B cell (primary cell): Measurements from ENCODE around the gene DDX24. TPM values are rescaled to one million over a fixed set of nuclear protein-coding genes. Genes with fewer than 3 reads are reported as not detected.

Experiments used
- ATAC-seq: fragments of 200-7000 bp; cut with Tn5 transposase; one replicate; pipeline ENCODE4 v1.10.0; 2021; ENCODE audit warnings: low read depth, mild to moderate bottlenecking, moderate number of reproducible peaks, moderate library complexity
- CTCF ChIA-PET: fragments of 350-600 bp; sonication (Branson Sonifier 250); formaldehyde crosslinking; loops from one replicate; lab custom pipeline; 2021; ENCODE audit warnings: antibody characterized with exemption, inconsistent platforms; lab: Charles Lee
- POLR2A ChIA-PET: fragments of 350-600 bp; sonication (Branson Sonifier 250); formaldehyde crosslinking; loops from one replicate; lab custom pipeline; 2021; ENCODE audit warnings: antibody characterized with exemption; lab: Charles Lee
- DNase-seq: peaks from one replicate; pipeline ENCODE4 v3.0.0; 2013
- H2AFZ ChIP-seq: 2 replicates; pipeline ENCODE4 v1.6.1; 2012; ENCODE audit warnings: mild to moderate bottlenecking, low read depth, low read length; ENCODE audit not compliant: insufficient read depth, poor library complexity, severe bottlenecking
- H3K27ac ChIP-seq, 2 donors: 1 replicate in 1 of 2; 2 replicates in 1 of 2; pipeline ENCODE4 v1.5.1; 2012 to 2013; ENCODE audit warnings: low read length in 2 of 2, mild to moderate bottlenecking in 2 of 2, moderate library complexity in 1 of 2
- H3K27me3 ChIP-seq, 4 experiments: fragments of 200-600 bp in 1 of 4; sonication (generic) in 1 of 4; replicated peaks in 1 of 4; 1 replicate in 2 of 4; 2 replicates in 2 of 4; pipeline versions ENCODE4 v1.6.1 to v1.7.0; 2013 to 2016; ENCODE audit warnings: low read length in 3 of 4, mild to moderate bottlenecking in 2 of 4, mixed read lengths in 1 of 4, moderate library complexity in 1 of 4; ENCODE audit not compliant: insufficient read depth in 4 of 4, control insufficient read depth in 3 of 4; ENCODE audit errors: control extremely low read depth in 1 of 4
- H3K36me3 ChIP-seq, 2 experiments: replicated peaks in 1 of 2; 1 replicate in 1 of 2; 2 replicates in 1 of 2; pipeline versions ENCODE4 v1.6.1 to v1.7.1; 2013; ENCODE audit warnings: low read length in 1 of 2; ENCODE audit not compliant: insufficient read depth in 2 of 2, control insufficient read depth in 1 of 2; ENCODE audit errors: control extremely low read depth in 1 of 2, extremely low read depth in 1 of 2
- H3K4me1 ChIP-seq, 2 donors: fragments of 200-600 bp in 1 of 2; sonication (generic) in 1 of 2; 1 replicate in 1 of 2; 2 replicates in 1 of 2; pipeline versions ENCODE4 v1.5.1 to v1.6.1; 2013 to 2017; ENCODE audit warnings: low read length in 2 of 2; ENCODE audit not compliant: control insufficient read depth in 2 of 2, insufficient read depth in 2 of 2
- H3K4me2 ChIP-seq: replicated peaks from 2 replicates; pipeline ENCODE3; 2012; ENCODE audit warnings: mild to moderate bottlenecking, low read depth, low read length; ENCODE audit not compliant: poor library complexity, severe bottlenecking
- H3K4me3 ChIP-seq, 5 experiments: fragments of 200-600 bp in 1 of 5; sonication (generic) in 1 of 5; 1 replicate in 3 of 5; 2 replicates in 2 of 5; pipeline versions ENCODE4 v1.5.1 to v1.7.0; 2011 to 2016; ENCODE audit warnings: low read length in 4 of 5, mild to moderate bottlenecking in 4 of 5, low read depth in 2 of 5, control low read depth in 1 of 5, moderate library complexity in 1 of 5; ENCODE audit not compliant: insufficient read depth in 1 of 5; ENCODE audit errors: control extremely low read depth in 1 of 5, extremely low read depth in 1 of 5
- H3K79me2 ChIP-seq: fragments of 200-600 bp; sonication (generic); one replicate; pipeline ENCODE4 v1.6.0; 2016; ENCODE audit warnings: low read length; ENCODE audit not compliant: control insufficient read depth, insufficient read depth
- H3K9ac ChIP-seq: fragments of 200-600 bp; sonication (generic); 2 replicates; pipeline ENCODE4 v1.6.1; 2017; ENCODE audit warnings: mild to moderate bottlenecking, low read length, moderate library complexity
- H3K9me3 ChIP-seq, 3 donors: one replicate each; pipeline versions ENCODE4 v1.6.1 to v1.7.1; 2013; ENCODE audit warnings: low read length in 2 of 3; ENCODE audit not compliant: control insufficient read depth in 2 of 3, insufficient read depth in 1 of 3; ENCODE audit errors: control extremely low read depth in 1 of 3
- H4K20me1 ChIP-seq: 2 replicates; pipeline ENCODE4 v1.6.0; 2012; ENCODE audit warnings: mild to moderate bottlenecking, low read length; ENCODE audit not compliant: insufficient read depth, control insufficient read depth, poor library complexity, severe bottlenecking
- H3K27ac Mint-ChIP-seq: one replicate; pipeline ENCODE4 v1.8.0; 2021; ENCODE audit warnings: mixed read lengths
- H3K27me3 Mint-ChIP-seq: one replicate; pipeline ENCODE4 v1.8.0; 2021; ENCODE audit warnings: mixed read lengths
- H3K4me1 Mint-ChIP-seq: one replicate; pipeline ENCODE4 v1.8.0; 2021; ENCODE audit warnings: mixed read lengths
- H3K4me3 Mint-ChIP-seq: one replicate; pipeline ENCODE4 v1.8.0; 2021; ENCODE audit warnings: mixed read lengths
- H3K9me3 Mint-ChIP-seq: one replicate; pipeline ENCODE4 v1.8.0; 2022; ENCODE audit warnings: mixed read lengths; ENCODE audit not compliant: insufficient read depth
- CTCF ChIP-seq: fragments of 200-600 bp; IDR thresholded peaks from one replicate; pipeline ENCODE4 v1.8.0; 2022; ENCODE audit warnings: antibody characterized with exemption, mild to moderate bottlenecking
- EZH2 ChIP-seq: IDR thresholded peaks from 2 replicates; pipeline ENCODE4 v1.6.1; 2012; ENCODE audit warnings: borderline replicate concordance, low read depth, mild to moderate bottlenecking, moderate library complexity, low read length; ENCODE audit not compliant: insufficient read depth, poor library complexity, severe bottlenecking
- WGBS: methylation state at CpG from one replicate; pipeline ENCODE4 v1.1.5; 2013; ENCODE audit warnings: missing lambda C conversion rate; ENCODE audit not compliant: insufficient coverage; 5-methylcytosine and 5-hydroxymethylcytosine counted together
- intact Hi-C: fragments of 100-400 bp; cut with micrococcal nuclease; formaldehyde crosslinking; loops from one replicate; pipeline ENCODE4 v1.10.0; 2022
- polyA plus RNA-seq: library from polyadenylated mRNA; depleted of rRNA; stranded (reverse); fragments of >200 nt; gene quantifications from 2 replicates; pipeline ENCODE4 v1.2.3, GENCODE V29; 2012
- total RNA-seq, 2 donors: library from RNA; stranded (reverse); fragments of 120-200 nt in 1 of 2; gene quantifications; 1 replicate in 1 of 2; 2 replicates in 1 of 2; pipeline versions ENCODE4 v1.2.3 to v1.2.4, GENCODE V29; 2013 to 2022

DDX24 gene
- total and polyA plus RNA-seq, 2 donors (not counting 1 experiment from before 2014, with no cell fraction given): 145 to 211 TPM

- peaks cover 0 to 12% (median 12%) of the 10 kb centered on the region in 3 donors for H3K9me3 ChIP-seq
- no peak overlapping the region for H3K9ac ChIP-seq
- peaks cover 35% of the 10 kb centered on the region for H3K27me3 Mint-ChIP-seq
- H3K9me3 Mint-ChIP-seq: peaks cover 5% of the 10 kb centered on the region
- no peak overlapping the region for H3K4me3 Mint-ChIP-seq
- no peaks in the 10 kb centered on the region for H3K36me3 ChIP-seq
- no peak overlapping the region for H3K4me2 ChIP-seq
- DNase-seq: no peak
- POLR2A ChIA-PET: no interaction called here
- intact Hi-C loops: no loop called here
- no peaks in the 10 kb centered on the region for H3K4me1 ChIP-seq
- no peak overlapping the region for H3K27ac Mint-ChIP-seq
- WGBS: 46% methylated on average over 4 of the region's 4 CpGs
- no peaks in the 10 kb centered on the region for H3K4me1 Mint-ChIP-seq
- H4K20me1 ChIP-seq: no peaks in the 10 kb centered on the region
- TF ChIP-seq EZH2 (no peak), CTCF (no peak)
- CTCF ChIA-PET: interaction anchor here (0.8 to 1.4 kb wide), 2 partner anchors 14 to 79 kb away, joined by 3 to 4 read pairs; no protein-coding TSS in a partner anchor
- H3K79me2 ChIP-seq: no peaks in the 10 kb centered on the region
- no peak overlapping the region for H3K4me3 ChIP-seq
- peaks cover 0 to 24% (median 0%) of the 10 kb centered on the region in 4 experiments for H3K27me3 ChIP-seq
- H2AFZ ChIP-seq: no peak overlapping the region
- ATAC-seq: no peak
- H3K27ac ChIP-seq: no peak overlapping the region
Observed at GRCh38 chr14:94115058-94115591, 34.1 kb upstream of the DDX24 start.

GRCh38 chr14:94114589-94115057 is 33.6 kb upstream of the DDX24 start:
- CTCF ChIA-PET: interaction anchor here (0.8 to 1.4 kb wide), 2 partner anchors 14 to 78 kb away, joined by 3 to 4 read pairs; no protein-coding TSS in a partner anchor
- H3K27ac Mint-ChIP-seq: no peak overlapping the region

More at GRCh38 chr14:94114589-94115057, 33.6 kb upstream of the DDX24 start:
- Histone ChIP-seq H3K79me2 (no peaks in the 10 kb centered on the region), H3K36me3 (no peaks in the 10 kb centered on the region), H3K4me1 (no peaks in the 10 kb centered on the region), H4K20me1 (no peaks in the 10 kb centered on the region), H3K9ac (no peak overlapping the region), H3K27me3 (peaks cover 0 to 21% (median 0%) of the 10 kb centered on the region in 4 experiments), H3K9me3 (peaks cover 0 to 8% (median 7%) of the 10 kb centered on the region in 3 donors), H3K4me3 (no peak overlapping the region), H2AFZ (no peak overlapping the region), H3K4me2 (no peak overlapping the region), H3K27ac (no peak overlapping the region)
- TF ChIP-seq CTCF: no peak
- no peak for TF ChIP-seq EZH2
- no peak for DNase-seq
- no peaks in the 10 kb centered on the region for H3K4me1 Mint-ChIP-seq
- POLR2A ChIA-PET: no interaction called here
- no peak overlapping the region for H3K4me3 Mint-ChIP-seq
- peaks cover 3% of the 10 kb centered on the region for H3K9me3 Mint-ChIP-seq
- ATAC-seq: no peak
- intact Hi-C loops: no loop called here
- peaks cover 35% of the 10 kb centered on the region for H3K27me3 Mint-ChIP-seq
- WGBS: 93% methylated on average over 5 of the region's 5 CpGs
